Ishikawa (cell line): ENCODE measurements around the gene CELA3A.
"Not testable (repeated sequence)": the region's sequence is repeated elsewhere in the genome, so short reads cannot be mapped to it uniquely, and the experiment has no call there.

Experiments used
- CEBPB ChIP-seq: IDR thresholded peaks from 2 replicates; pipeline ENCODE4 v1.6.1; 2012
- CREB1 ChIP-seq: IDR thresholded peaks from 2 replicates; pipeline ENCODE4 v1.6.1; 2012; ENCODE audit warnings: low read depth
- EP300 ChIP-seq: IDR thresholded peaks from 2 replicates; pipeline ENCODE4 v1.6.1; 2012; ENCODE audit warnings: borderline replicate concordance
- FOXM1 ChIP-seq: IDR thresholded peaks from 2 replicates; pipeline ENCODE4 v1.6.1; 2012; ENCODE audit warnings: low read depth, borderline replicate concordance
- RAD21 ChIP-seq: IDR thresholded peaks from 2 replicates; pipeline ENCODE4 v1.6.1; 2012; ENCODE audit warnings: low read depth
- TAF1 ChIP-seq: IDR thresholded peaks from 2 replicates; pipeline ENCODE4 v1.6.1; 2012; ENCODE audit warnings: low read depth, mild to moderate bottlenecking
- TCF12 ChIP-seq: IDR thresholded peaks from 2 replicates; pipeline ENCODE4 v1.6.1; 2012; ENCODE audit warnings: low read depth
- YY1 ChIP-seq: IDR thresholded peaks from 2 replicates; pipeline ENCODE4 v1.6.1; 2012; ENCODE audit warnings: low read depth
- TF ChIP-seq, protein P1 (sequence below): IDR thresholded peaks from 2 replicates; pipeline ENCODE4 v1.6.1; 2012

DNA sequence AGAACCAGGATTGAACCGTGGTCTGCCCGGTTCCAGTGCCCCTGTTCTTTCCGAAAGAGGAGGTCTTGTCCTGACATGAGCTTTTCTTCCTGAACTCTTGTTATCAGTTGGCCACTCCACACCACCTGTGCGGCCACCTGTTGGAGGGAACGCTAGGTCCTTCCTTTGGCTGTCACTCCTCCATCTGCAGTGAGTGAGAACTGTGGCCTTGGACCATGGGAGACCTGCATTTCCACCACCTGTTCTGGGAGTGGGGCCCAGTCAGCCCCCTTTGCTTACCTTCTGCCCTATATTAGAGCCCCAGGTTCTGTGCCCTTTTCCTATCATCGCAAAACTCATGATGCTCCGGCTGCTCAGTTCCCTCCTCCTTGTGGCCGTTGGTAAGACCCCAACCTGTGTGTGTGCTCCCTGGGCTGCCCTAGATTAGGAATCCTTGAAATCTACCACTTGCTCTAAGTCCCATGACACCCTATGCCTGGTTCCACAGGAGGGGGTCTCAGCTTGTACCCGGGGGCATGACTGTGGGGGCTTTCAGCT, 24.7 kb upstream of the CELA3A start, which contains the start of gene CELA3B:
- not testable (repeated sequence) for TF ChIP-seq YY1, TAF1, FOXM1, RAD21, CEBPB, TCF12, EP300, CREB1
- TF ChIP-seq, protein P1, sequence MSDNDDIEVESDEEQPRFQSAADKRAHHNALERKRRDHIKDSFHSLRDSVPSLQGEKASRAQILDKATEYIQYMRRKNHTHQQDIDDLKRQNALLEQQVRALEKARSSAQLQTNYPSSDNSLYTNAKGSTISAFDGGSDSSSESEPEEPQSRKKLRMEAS, result not testable (repeated sequence)
